G401 (cell line): ENCODE measurements around the gene RALGAPA2. TPM values are rescaled to one million over a fixed set of nuclear protein-coding genes. Genes with fewer than 3 reads are reported as not detected.
"Not testable (repeated sequence)": the region's sequence is repeated elsewhere in the genome, so short reads cannot be mapped to it uniquely, and the experiment has no call there.

Experiments
- DNase-seq: peaks from one replicate; pipeline ENCODE4 v3.0.0-alpha.2; 2015; ENCODE audit warnings: low spot score
- in situ Hi-C: cut with HindIII; loops from 2 replicates; pipeline ENCODE4 v1.10.0; 2016; ENCODE audit warnings: low sequenced_read_pairs, mixed read lengths
- total RNA-seq: library from RNA; depleted of rRNA; stranded (reverse); fragments of >200 nt; shearing (Covaris generic); gene quantifications from 2 replicates; pipeline ENCODE4 v1.2.3, GENCODE V29; 2014

The RALGAPA2 gene
- total RNA-seq, 1 experiment from 2014 or later: 8.6 TPM

DNA sequence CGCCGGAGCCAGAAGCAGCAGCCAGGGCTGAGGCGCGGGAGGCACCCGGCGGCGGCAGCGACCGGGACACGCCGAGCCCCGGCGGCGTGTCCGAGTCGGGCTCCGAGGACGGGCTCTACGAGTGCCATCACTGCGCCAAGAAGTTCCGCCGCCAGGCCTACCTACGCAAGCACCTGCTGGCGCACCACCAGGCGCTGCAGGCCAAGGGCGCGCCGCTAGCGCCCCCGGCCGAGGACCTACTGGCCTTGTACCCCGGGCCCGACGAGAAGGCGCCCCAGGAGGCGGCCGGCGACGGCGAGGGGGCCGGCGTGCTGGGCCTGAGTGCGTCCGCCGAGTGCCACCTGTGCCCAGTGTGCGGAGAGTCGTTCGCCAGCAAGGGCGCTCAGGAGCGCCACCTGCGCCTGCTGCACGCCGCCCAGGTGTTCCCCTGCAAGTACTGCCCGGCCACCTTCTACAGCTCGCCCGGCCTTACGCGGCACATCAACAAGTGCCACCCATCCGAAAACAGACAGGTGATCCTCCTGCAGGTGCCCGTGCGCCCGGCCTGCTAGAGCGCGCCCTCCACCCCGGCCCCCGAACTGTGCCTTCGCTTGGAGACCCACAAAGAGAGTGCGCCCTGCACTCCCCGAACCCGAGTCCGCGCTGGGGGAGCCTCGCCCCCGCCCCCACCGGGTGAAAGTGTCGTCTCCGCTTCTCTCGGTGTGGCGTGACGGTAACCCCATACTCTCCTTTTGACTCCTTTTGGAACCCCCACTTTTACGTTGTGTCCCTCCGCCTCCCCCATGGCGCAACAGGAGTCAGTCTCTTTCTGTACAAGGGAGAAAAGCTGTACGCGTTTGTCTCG, 343.0 kb downstream of the RALGAPA2 start:
- DNase-seq: peak; percentile 81
- in situ Hi-C loops: no loop called here

DNA sequence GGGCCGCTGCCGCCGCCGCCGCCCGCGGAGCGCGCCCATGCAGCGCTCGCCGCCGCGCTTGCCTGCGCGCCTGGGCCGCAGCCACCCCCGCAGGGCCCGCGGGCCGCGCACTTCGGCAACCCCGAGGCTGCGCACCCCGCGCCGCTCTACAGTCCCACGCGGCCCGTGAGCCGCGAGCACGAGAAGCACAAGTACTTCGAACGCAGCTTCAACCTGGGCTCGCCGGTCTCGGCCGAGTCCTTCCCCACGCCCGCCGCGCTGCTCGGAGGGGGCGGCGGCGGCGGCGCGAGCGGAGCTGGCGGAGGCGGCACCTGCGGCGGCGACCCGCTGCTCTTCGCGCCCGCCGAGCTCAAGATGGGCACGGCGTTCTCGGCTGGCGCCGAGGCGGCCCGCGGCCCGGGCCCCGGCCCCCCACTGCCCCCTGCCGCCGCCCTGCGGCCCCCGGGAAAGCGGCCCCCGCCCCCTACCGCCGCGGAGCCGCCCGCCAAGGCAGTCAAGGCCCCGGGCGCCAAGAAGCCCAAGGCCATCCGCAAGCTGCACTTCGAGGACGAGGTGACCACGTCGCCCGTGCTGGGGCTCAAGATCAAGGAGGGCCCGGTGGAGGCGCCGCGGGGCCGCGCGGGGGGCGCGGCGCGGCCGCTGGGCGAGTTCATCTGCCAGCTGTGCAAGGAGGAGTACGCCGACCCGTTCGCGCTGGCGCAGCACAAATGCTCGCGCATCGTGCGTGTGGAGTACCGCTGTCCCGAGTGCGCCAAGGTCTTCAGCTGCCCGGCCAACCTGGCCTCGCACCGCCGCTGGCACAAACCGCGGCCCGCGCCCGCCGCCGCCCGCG, 343.8 kb downstream of the RALGAPA2 start:
- in situ Hi-C loops: no loop called here
- DNase-seq: peak; percentile 20

DNA sequence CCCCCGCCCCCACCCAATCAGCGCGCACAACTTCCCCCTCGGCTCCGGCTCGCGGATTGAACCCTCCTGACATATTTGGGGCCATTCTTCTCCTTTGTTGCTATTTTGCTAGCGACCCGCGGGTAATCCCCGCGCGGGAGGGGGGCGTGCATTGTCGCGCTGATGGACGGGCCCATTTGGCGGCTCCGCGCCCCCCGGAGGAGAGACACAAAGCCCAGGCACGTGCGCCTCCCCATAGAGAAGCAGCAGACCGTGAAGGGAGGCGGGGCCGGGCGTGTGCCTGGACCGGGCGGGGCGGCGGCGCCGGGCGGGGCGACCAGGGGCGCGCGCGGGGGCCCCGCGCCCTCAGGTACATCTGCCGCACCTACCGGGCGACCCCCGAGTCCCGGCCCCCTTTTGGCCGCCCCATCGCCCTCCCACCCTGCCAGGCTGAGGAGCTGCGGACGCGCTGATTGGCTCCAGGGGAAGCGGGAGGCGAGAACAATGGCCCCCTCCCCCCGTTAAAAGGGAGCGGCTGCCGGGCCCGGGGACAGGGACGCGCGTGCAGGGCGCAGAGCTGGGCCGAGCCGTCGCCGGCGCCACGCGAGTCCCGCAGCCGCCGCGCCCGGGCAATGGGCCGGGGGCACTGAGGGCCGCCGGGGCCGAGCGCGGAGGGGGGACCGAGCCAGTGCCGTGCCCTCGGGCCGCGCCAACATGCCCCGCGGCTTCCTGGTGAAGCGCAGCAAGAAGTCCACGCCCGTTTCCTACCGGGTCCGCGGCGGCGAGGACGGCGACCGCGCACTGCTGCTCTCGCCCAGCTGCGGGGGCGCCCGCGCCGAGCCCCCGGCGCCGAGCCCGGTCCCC, 344.6 kb downstream of the RALGAPA2 start, which contains the start of gene INSM1:
TSS of gene INSM1 (plus strand) at position 530 of the 843 bp plus-strand sequence. CDS start at position 694, 164 bp downstream.
- peak; percentile 76 for DNase-seq
- in situ Hi-C loops: no loop called here

DNA sequence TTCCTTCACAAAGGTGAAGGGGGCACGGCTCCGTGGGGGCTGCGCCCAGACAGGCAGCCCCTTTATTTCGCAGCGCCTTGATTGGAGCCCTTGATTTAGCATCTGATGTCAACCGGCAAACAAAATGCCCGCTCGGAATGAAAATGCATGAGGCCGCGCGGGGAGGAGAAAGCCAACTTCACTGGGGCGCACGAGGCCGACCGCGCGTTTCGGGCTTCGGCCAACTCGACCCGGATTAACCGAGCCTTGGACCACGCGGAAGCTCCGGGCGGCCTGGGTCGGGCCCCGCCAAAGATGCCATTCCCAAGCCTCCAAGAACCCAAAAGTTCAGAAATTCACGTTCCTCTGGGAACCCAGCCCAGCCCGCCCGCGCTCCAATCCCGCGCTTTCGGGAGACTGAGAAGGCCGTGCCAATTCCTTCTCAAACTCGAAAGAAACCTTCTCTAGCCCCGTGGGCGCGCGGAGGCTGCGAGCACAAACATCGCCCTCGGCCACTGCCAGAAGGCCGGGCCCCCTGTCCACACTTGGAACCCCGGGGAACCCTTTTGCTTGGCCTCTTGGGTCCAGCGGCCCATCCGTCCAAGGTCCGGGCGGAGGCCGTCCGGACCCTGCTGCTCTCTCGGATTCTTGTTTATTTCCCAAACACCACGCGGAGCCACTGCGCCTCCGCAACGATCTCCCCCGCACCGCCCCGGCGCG, 345.4 kb downstream of the RALGAPA2 start:
- DNase-seq: peak; percentile 62
- in situ Hi-C loops: no loop called here

DNA sequence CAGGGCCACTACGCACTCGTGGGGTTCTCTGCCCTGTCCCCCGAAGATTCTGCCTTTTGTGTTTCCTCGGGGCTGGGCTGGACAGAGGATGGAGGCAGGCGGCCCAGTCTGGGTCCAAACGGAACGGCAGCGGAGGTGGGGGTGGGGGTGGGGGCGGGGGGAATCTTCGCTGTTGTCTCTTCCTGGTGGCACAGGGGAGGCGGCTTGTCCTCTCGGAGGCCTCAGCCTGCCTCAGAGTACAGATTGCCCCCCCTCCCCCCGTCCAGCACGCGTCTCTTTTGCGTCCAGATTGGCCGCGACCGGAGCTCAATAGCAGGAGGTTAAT, 345.9 kb downstream of the RALGAPA2 start:
- in situ Hi-C loops: no loop called here
- peak; percentile 59 for DNase-seq

DNA sequence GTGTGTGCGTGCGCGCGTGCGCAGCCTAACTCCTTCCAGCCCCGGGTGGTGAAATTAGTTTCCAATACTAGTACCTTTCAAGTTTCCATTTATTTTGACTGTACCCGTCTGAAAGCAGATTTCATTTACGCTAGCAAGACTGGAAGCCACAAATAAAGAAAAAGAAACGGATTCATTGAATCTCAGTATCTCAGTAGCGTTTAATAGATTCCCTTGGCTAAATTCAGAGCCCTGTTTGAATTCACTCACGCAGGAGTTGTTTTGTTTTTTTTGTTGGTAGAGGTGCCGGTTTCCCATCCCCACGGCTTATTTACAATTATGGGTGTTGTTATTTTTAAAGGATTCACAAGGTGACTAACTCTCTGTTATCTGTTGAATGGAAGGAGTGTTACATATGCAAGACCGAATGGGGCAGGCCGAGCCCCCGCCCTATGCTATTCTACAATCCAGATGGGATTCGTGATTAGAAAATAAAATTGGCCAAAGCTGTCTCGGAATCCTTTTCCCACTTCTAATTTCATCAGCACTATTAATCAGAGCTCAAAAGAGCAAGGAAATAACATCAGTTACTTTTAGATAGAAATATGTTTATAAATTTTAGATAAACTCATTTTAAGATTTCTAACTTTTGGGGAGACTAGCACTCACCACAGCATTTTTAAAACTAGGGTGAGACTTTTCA, 346.8 kb downstream of the RALGAPA2 start:
- peak; percentile 22 for DNase-seq
- in situ Hi-C loops: no loop called here

DNA sequence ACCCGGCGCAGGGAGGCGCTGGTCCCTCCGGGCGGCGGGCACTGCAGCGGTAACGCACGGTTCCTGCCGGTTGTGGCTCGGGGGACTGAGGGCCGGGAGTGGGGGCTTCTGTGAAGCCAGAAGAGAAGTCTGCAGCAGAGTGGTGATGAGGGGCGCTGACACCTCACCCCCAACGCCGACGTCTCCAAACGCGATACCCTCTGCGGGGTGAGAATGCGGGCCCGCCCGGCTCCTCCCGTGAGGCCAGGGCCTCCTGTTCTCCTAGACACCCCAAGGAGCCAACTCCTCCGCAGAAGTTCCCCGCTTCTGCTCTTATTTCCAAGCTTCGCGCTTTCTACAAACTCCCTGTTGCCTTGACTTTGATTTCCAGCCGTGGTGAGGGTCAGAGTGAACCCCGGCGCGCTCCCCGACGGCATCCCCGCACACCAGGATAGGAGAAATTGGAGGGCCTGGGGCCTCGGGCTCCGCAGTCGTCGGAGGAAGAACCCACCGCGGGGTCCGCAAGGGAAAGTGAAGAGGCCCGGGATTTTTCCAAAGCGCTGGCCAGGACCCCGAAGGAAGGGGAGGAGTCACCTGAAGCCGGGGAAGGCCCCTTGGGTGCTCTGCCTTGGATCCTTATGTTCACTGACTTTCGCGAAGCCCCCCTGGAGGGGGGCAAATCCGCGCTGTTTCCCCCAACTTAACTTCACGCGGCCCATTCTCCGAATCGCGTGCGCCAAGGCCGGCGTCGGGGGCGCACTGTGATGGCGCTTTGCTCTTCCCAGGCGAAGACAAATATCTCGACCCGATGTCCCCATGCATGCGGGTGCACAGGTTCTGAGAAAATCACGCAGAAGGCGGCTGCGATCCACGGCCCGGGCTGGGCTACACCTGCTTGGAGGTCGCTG, 347.6 kb downstream of the RALGAPA2 start:
- no peak for DNase-seq
- in situ Hi-C loops: no loop called here

DNA sequence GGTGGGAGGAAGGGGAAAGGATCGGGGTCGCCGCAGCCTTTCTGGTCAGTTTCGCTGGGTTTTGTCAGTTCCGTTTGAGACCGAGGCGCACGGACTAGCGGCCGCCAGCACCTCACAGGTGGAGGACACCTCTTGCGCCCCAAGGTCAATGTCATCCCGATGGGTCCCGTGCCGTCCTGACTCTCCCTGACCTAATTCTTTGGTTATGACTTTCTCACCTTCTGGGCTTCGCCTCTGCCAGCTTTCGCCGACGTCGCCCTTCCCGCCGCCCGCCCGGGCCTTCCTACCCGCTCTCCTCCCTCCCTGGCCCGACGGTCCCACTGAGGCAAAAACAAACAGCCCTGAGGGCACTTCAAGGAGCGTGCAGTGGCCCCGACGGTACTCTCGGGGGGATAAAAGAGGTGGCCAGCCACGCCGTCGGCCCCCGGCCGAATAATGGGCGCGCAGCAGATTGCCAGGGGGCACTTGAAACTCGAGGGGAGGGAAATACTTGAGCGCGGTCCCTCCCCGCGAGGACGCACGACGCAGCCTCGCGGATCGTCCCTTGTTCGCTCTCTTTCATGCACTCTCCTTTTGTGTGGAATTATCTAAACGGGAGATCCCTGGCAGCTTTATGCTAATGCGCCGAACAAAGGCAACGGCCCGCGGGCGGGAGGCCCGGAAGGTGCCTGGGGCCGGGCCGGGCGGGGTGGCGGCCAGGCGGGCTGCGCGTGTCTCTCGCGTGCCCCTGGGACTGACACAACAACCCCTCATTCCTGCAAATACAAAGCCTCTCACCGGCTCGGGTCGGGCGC, 348.4 kb downstream of the RALGAPA2 start:
- in situ Hi-C loops: no loop called here
- no peak for DNase-seq

DNA sequence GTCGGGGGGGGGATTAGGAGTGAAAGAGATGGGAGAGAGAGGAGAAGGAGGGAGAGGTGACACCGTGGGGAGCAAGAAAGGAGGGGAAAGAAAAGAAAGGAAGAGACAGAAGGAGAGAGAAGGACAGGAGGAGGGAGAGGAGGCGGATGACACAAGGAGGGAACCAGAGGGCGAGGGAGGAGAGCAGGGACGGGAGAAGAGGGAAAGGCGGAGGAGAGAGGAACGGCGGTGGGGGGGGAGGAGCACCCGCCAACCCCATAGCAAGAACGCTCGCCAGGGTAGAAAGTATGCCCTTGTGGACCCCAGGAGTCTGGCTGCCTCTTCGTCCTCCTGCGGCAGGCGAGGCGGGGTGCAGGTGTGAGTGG, 349.0 kb downstream of the RALGAPA2 start:
- in situ Hi-C loops: no loop called here

DNA sequence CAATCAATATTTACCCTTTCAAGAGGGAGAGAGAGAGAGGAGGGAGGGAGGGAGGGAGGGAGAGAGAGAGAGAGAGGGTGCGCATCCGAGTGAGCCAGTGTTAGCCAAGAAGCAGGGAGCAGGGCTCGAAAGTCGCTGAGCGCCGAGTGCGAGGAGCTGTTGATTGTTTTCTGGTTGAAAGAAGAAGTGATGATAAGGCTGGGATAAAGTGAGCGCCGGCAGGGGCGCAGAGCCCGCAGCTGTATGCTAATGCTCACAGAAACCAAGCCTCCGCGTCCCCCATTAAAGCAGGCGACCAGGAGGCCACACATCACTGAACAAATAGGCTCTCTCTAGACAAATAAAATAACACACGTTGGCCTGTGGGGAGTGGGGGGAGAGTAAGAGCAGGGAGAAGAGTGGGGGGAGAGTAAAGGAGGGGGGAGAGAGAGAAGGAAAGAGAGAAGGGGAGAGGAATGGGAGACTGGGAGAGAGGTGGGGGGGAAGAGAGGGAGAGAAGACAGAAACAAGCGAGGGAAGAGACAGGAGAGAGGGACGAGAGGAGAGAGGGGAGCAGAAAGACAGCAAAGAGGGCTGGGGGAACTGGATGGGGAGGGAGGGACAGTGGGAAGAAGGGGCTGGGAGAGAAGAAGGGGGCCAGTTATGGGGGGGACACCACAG, 349.5 kb downstream of the RALGAPA2 start:
- in situ Hi-C loops: no loop called here
- DNase-seq: peak; percentile 81

More for the DNA sequence above, 349.0 kb downstream of the RALGAPA2 start:
- DNase-seq: peak; percentile 69

DNA sequence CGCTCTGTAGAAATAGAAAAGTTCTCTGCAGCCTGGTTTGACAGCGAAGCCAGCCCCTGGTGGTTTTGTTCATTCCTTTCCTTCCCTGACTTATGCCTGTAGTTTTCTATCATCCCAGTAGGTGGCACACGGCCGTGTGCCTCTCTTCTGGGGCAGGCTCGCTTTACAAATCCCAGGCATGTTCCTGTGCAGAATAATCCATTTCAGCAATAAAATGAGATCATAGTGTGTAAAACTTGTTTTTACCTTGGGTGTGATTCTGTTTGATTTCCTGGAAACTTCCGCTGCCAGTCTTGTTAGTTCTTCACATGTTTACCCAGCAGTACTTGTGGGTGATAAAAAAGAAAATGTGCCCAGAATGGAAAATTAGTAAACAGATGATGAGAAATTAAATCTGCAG, 352.0 kb downstream of the RALGAPA2 start:
- in situ Hi-C loops: no loop called here
- peak; percentile 87 for DNase-seq

DNA sequence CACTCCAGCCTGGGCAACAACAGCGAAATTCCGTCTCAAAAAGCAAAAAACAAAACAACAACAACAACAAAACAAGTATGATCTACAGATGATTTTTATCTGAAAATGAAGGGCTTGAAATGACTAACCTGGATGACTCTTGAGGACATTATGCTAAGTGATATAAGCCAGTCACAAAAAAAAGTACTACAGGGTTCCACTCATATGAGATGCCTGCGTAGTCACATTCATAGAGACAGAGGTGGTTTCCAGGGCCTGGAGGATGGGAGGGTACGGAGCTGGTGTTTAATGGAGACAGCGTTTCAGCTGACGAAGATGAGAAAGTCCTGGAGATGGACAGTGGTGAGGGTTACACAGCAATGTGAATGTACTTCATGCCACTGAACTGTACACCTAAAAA, 352.8 kb downstream of the RALGAPA2 start:
- in situ Hi-C loops: no loop called here
- DNase-seq: peak; percentile 22

DNA sequence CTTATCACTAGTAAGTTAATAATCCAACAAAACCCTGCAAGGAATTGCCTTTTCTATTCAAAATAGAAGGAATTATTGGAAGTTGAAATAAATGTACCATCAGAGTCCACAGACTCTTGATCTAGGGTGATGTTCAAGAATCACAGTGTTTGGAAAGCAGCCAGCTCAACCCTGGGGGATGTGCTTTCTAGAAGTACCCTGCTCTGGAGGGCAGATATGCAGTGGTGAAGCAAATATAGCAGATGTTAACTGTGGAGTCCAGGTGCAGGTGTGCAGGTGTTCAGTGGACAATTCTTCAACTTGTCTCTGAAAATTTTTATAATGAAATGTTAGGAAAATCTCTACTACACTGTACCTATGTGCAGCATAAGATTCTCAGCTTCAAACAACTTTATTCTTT, 353.6 kb downstream of the RALGAPA2 start:
- in situ Hi-C loops: no loop called here
- DNase-seq: no peak

DNA sequence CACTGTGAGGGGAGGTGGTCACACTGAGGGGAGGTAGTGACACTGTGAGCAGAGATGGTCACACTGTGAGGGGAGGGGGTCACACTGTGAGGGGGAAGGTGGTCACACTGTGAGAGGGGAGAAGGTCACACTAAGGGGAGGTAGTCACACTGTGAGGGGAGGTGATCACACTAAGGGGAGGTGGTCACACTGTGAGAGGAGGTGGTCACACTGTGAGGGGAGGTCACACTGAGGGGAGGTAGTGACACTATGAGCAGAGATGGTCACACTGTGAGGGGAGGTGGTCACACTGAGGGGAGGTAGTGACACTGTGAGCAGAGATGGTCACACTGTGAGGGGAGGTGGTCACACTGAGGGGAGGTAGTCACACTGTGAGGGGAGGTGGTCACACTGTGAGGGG, 356.9 kb downstream of the RALGAPA2 start:
- DNase-seq, in situ Hi-C loops: not testable (repeated sequence)

DNA sequence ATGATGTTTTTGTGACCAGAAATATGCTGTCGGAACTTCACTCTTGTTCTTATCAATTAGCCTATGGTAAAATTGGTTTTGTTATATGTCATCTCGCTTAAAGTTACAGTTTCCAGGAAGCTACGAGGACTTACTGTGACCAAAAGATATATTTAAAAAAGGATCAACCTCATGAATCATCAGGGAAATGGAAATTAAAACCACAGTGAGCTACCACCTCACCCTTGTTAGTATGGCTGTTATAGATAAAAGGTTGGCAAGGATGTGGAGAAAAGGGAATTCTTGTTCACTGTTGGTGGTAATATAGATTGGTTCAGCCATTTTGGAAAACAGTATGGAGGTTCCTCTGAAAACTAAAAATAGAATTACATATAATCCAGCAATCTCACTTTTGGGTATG, 358.9 kb downstream of the RALGAPA2 start:
- in situ Hi-C loops: no loop called here
- no peak for DNase-seq

DNA sequence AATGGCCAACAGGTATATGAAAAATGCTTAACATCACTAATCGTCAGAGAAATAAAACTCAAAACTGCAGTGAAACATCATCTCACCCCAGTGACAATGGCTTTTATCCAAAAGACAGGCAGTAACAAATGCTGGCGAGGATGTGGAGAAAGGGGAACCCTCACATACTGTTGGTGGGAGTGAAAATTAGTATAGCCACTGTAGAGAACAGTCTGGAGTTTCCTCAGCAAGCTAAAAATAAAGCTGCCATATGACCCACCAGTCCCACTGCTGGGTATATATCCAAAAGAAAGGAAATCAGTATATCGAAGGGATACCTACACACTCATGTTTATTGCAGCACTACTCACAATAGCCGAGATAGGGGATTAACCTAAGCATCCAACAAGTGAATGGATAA, 368.0 kb downstream of the RALGAPA2 start:
- no peak for DNase-seq
- in situ Hi-C loops: no loop called here
